T-helper 17 cell (primary cell): ENCODE data around the gene PAQR3. TPM values are rescaled to one million over a fixed set of nuclear protein-coding genes. Genes with fewer than 3 reads are reported as not detected.
A peak's percentile ranks its signal among the peaks of the same experiment; 100 is the strongest.

Source experiments
- ATAC-seq: fragments of 150-1000 bp; cut with Tn5 transposase; 2 replicates; pipeline ENCODE4 v1.10.0; 2021; ENCODE audit warnings: mild to moderate bottlenecking, moderate library complexity
- DNase-seq, 3 donors: peaks; one replicate each; pipeline versions ENCODE4 v3.0.0 to v3.0.0-alpha.2; 2020 to 2021
- H3K9me3 ChIP-seq: one replicate; pipeline ENCODE4 v1.7.0; 2013; ENCODE audit warnings: low read length, mild to moderate bottlenecking; ENCODE audit not compliant: control insufficient read depth, poor library complexity, severe bottlenecking
- H3K27ac Mint-ChIP-seq: one replicate; pipeline ENCODE4 v1.8.0; 2022; ENCODE audit warnings: mild to moderate bottlenecking, moderate library complexity, mixed read lengths
- H3K27me3 Mint-ChIP-seq: one replicate; pipeline ENCODE4 v1.8.0; 2022; ENCODE audit warnings: mixed read lengths
- H3K36me3 Mint-ChIP-seq: one replicate; pipeline ENCODE4 v1.8.0; 2022; ENCODE audit warnings: low read depth, mixed read lengths
- H3K4me1 Mint-ChIP-seq: one replicate; pipeline ENCODE4 v1.8.0; 2022; ENCODE audit warnings: mild to moderate bottlenecking, mixed read lengths
- H3K4me3 Mint-ChIP-seq: one replicate; pipeline ENCODE4 v1.8.0; 2022; ENCODE audit warnings: mild to moderate bottlenecking, moderate library complexity, mixed read lengths
- total RNA-seq, 4 donors: library from RNA in 2 of 4; stranded (reverse) in 2 of 4; gene quantifications; one replicate each; pipeline ENCODE4 v1.2.3 and lab custom pipeline; 2022 to 2026

The PAQR3 gene
- total RNA-seq, 2 donors from 2014 or later = 25.5 to 29.5 TPM

- no peak overlapping the region for H3K27ac Mint-ChIP-seq
- no peak overlapping the region for H3K4me3 Mint-ChIP-seq
- DNase-seq = no peak
- H3K4me1 Mint-ChIP-seq = peaks cover 4% of the 10 kb centered on the region
- H3K9me3 ChIP-seq = no peaks in the 10 kb centered on the region
- no peak for ATAC-seq
- no peaks in the 10 kb centered on the region for H3K36me3 Mint-ChIP-seq
- H3K27me3 Mint-ChIP-seq = no peaks in the 10 kb centered on the region
These were observed 73.8 kb downstream of the PAQR3 start for GRCh38 chr4:78865451-78865850.

GRCh38 chr4:78864405-78865024 lies 74.7 kb downstream of the PAQR3 start:
- DNase-seq = no peak
- Mint-ChIP-seq H3K4me3 (no peak overlapping the region), H3K27ac (no peak overlapping the region), H3K27me3 (no peaks in the 10 kb centered on the region), H3K4me1 (peaks cover 4% of the 10 kb centered on the region), H3K36me3 (no peaks in the 10 kb centered on the region)
- peak; percentile 79 for ATAC-seq
- H3K9me3 ChIP-seq = no peaks in the 10 kb centered on the region

DNA sequence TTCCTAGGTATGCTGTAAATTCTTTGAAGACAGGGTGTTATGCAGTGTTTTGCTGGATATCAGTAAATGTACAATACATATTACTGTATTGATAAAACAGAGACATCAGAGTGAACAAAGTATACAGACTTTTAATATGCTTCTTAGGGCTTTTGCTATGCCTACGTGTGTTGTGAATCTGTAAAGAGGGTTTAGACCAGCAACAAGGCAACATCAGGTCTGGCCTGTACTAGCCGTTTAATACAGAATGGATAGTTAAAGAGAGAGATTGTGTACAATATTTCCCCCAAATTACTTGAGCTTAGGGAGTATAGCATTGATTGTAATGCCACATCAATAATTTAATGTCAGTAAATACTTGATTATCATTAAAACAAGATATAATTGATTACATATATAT lies 75.2 kb downstream of the PAQR3 start:
- no peak for ATAC-seq
- Mint-ChIP-seq H3K36me3 (no peaks in the 10 kb centered on the region), H3K27me3 (no peaks in the 10 kb centered on the region), H3K4me3 (no peak overlapping the region), H3K4me1 (peaks cover 4% of the 10 kb centered on the region), H3K27ac (no peak overlapping the region)
- H3K9me3 ChIP-seq = no peaks in the 10 kb centered on the region
- DNase-seq = no peak

DNA sequence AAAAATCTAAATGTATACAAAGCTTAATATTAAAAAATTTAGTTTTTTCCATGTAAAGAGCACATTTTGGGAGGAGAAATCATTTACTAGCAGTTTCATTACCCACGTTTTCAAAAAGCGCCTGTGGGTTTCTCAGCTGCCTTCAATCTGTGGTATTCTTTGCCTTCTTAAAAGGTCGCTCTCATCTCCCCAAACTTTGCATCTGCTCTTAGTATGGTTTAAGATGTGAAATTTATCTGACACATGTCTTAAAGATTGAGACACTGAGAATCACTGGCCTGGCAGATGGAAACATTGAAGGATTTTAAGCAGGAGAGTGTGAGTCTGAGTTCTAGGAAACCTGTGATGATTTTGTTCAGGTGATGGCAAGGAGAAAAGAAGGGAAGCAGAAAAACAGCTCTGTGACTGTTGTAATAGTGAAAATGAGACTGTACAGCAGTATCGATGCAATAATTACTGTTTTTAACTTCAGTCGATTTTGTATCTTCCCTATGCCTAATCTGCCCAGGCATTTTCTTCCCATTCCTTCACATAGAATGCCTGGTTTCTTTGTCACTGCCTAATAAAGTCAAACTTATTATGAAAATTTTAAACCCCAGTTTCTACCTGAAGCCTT lies 75.9 kb downstream of the PAQR3 start:
- ATAC-seq (no peak), DNase-seq (no peak)
- H3K27ac Mint-ChIP-seq = no peak overlapping the region
- no peaks in the 10 kb centered on the region for H3K27me3 Mint-ChIP-seq
- H3K4me3 Mint-ChIP-seq = no peak overlapping the region
- no peaks in the 10 kb centered on the region for H3K9me3 ChIP-seq
- H3K36me3 Mint-ChIP-seq = no peaks in the 10 kb centered on the region
- peaks cover 4% of the 10 kb centered on the region for H3K4me1 Mint-ChIP-seq

DNA sequence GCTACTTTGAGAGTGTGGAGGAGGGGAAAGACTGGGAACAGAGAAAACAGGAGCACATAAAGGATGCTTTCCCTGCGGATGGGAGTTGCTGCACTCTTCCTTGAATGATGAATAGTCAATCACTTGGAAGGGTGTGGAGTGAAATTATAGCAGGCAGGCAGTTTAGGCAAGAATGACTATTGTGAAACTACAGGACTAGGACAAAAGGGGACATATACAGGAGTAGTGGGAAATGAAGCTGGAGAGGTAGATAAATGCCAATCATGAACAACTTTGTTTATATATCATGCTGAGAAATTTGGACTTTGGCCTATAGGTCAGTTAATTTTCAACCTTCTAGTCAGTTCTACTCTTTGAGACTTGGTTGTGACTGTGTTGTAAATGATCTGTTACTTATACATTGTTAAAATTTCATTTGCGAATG lies 76.9 kb downstream of the PAQR3 start:
- Mint-ChIP-seq H3K4me3 (no peak overlapping the region), H3K27ac (no peak overlapping the region), H3K36me3 (no peaks in the 10 kb centered on the region), H3K27me3 (no peaks in the 10 kb centered on the region), H3K4me1 (peaks cover 4% of the 10 kb centered on the region)
- DNase-seq (no peak), ATAC-seq (no peak)
- no peaks in the 10 kb centered on the region for H3K9me3 ChIP-seq

Other genes starting within 250 kb of the PAQR3 start
- gene BMP2K, start 163.1 kb downstream of the PAQR3 start, total RNA-seq = 10 to 100 TPM in 1 of 2 donors, 1 to 10 TPM in 1; 6.9 to 11.2 TPM